LNCAP (cell line): ENCODE measurements around the gene MYO5C.

Experiments
- TF ChIP-seq, protein P1 (sequence below): fragments of 450-650 bp; IDR thresholded peaks from 2 replicates; pipeline ENCODE4 v1.5.1; 2017; ENCODE audit warnings: mild to moderate bottlenecking

Gene MYO5C, protein sequence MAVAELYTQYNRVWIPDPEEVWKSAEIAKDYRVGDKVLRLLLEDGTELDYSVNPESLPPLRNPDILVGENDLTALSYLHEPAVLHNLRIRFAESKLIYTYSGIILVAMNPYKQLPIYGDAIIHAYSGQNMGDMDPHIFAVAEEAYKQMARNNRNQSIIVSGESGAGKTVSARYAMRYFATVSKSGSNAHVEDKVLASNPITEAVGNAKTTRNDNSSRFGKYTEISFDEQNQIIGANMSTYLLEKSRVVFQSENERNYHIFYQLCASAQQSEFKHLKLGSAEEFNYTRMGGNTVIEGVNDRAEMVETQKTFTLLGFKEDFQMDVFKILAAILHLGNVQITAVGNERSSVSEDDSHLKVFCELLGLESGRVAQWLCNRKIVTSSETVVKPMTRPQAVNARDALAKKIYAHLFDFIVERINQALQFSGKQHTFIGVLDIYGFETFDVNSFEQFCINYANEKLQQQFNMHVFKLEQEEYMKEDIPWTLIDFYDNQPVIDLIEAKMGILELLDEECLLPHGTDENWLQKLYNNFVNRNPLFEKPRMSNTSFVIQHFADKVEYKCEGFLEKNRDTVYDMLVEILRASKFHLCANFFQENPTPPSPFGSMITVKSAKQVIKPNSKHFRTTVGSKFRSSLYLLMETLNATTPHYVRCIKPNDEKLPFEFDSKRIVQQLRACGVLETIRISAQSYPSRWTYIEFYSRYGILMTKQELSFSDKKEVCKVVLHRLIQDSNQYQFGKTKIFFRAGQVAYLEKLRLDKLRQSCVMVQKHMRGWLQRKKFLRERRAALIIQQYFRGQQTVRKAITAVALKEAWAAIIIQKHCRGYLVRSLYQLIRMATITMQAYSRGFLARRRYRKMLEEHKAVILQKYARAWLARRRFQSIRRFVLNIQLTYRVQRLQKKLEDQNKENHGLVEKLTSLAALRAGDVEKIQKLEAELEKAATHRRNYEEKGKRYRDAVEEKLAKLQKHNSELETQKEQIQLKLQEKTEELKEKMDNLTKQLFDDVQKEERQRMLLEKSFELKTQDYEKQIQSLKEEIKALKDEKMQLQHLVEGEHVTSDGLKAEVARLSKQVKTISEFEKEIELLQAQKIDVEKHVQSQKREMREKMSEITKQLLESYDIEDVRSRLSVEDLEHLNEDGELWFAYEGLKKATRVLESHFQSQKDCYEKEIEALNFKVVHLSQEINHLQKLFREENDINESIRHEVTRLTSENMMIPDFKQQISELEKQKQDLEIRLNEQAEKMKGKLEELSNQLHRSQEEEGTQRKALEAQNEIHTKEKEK (N-terminal part only)

DNA sequence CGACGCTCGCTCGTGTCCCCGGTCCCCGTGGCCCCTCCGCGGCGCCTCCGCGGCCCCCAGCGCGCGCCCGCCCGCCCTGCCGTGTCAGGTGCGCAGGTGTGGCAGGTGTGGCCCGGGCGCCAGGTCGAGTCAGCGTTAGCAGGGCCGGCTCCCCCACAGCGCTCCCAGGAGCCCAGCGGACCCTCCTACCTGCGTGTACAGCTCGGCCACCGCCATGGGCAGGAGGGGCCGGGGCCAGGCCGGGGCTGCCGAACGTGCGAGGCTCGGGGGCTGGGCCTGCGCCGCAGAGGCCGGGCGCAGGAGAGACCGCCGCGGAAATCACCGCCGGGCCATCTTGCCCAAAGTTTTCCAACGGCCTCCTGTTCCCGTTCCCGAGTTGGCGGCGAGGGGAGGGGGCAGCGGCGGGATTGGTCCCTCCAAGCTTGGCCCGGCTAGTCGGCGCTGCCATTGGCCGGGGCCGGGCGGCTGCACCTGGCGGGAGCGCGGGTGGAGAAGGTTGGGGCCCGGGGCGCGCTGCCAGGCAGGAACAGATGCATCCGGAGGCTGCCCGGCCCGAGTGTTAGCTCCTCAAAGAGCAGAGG lies at the start of gene MYO5C:
Gene MYO5C (minus strand): TSS at position 384 of the 581 bp plus-strand sequence. CDS start 168 bp downstream, at position 216.
- TF ChIP-seq, protein P1, sequence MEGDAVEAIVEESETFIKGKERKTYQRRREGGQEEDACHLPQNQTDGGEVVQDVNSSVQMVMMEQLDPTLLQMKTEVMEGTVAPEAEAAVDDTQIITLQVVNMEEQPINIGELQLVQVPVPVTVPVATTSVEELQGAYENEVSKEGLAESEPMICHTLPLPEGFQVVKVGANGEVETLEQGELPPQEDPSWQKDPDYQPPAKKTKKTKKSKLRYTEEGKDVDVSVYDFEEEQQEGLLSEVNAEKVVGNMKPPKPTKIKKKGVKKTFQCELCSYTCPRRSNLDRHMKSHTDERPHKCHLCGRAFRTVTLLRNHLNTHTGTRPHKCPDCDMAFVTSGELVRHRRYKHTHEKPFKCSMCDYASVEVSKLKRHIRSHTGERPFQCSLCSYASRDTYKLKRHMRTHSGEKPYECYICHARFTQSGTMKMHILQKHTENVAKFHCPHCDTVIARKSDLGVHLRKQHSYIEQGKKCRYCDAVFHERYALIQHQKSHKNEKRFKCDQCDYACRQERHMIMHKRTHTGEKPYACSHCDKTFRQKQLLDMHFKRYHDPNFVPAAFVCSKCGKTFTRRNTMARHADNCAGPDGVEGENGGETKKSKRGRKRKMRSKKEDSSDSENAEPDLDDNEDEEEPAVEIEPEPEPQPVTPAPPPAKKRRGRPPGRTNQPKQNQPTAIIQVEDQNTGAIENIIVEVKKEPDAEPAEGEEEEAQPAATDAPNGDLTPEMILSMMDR: no peak

DNA sequence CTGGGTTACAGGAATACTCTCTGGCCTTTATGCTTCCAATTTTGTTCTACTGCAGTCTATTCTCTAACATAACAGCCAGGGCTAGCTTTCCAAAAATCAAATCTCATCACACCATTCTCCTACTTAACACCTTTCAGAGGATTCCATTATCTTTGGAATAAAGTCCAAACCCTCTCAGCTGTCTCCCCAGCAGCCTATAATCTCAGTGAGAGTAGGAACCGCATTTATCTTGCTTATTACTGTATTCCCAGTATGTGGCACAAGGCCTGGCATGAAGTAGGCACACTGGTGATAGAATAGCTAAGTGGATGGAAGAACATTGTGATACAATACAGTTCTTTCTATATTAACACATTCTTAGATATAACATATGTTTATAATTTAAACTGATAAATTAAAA lies 49.0 kb upstream of the MYO5C start:
- TF ChIP-seq, protein P1: no peak

DNA sequence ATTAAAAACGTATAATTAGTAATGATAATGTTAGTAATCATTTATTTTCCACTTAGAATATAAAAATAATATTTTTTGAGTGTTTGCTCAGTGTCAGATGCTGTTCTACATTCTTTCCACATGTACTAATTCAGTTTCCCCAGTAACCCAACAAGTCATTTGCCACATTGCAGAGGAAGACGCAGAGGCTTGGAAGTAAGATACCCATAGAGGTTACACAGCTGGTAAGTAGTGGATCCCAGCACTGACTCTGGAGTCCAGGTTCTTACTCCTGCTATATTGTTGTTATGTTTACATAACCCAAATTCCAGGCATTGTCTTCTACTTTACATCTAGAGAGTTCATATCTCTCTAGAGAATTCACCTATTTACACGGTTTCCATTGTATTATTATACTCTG lies 48.2 kb upstream of the MYO5C start:
- TF ChIP-seq, protein P1: no peak

DNA sequence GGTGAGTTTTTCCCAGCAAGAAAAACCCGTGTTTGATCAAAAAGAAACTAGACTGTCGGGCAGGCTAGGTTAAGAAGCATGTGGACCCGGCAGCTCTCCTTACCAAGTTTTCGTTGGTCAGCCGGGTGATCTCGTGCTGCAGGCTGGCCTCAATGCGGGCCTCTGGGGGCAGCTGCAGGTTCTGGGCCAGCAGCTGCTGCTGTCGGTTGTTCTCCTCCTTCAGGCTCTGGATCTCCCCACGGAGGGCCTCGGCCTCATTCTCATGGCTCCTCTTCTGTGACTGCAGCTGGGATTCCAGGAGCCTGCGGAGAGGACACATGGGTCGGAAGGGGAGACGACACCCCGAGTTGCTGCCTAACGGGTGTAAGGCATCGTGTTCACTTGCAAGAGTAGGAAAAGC lies 44.5 kb upstream of the MYO5C start:
- TF ChIP-seq, protein P1: no peak

- TF ChIP-seq, protein P1: no peak
Observed at GRCh38 chr15:52338891-52339290, 43.3 kb upstream of the MYO5C start.

DNA sequence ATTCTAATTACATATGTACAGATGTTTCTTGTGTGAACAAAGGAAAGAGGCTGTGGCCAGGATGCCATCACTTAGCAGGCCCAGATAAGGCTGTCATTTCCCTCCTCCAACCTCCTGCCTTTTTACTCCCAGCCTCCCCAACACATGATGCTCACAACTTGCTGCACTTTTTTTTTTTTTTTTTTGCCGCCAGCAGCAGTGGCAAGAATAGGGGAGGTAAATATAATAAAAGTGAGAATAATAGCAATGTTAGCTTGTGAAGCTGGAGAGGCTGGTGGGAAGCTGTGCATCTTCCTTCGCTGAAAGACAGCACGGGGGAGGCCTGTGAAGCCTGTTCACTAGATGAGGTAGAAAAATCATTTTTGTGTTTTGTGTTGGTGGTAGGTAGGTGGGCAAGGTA lies 42.5 kb upstream of the MYO5C start:
- TF ChIP-seq, protein P1: no peak
